SK-N-SH treated with all-trans-retinoic acid at 6 μM for 48 hours (cell line): ENCODE measurements around the gene FAR2.

Experiments used
- ATAC-seq: fragments of 200-7000 bp; cut with Tn5 transposase; 3 replicates; pipeline ENCODE4 v1.9.1; 2020; ENCODE audit warnings: mild to moderate bottlenecking, moderate library complexity
- ARNTL ChIP-seq: fragments of 450-650 bp; formaldehyde crosslinking; IDR thresholded peaks from 2 replicates; pipeline ENCODE4 v1.5.0; 2020; ENCODE audit warnings: low read depth, mild to moderate bottlenecking, moderate library complexity, borderline replicate concordance
- BACH2 ChIP-seq: fragments of 250-450 bp; sonication (Bioruptor Pico); IDR thresholded peaks from 2 replicates; pipeline ENCODE4 v1.9.0; 2021; ENCODE audit warnings: mild to moderate bottlenecking, borderline replicate concordance
- CSDC2 ChIP-seq: fragments of 250-450 bp; sonication (Bioruptor Pico); IDR thresholded peaks from 2 replicates; pipeline ENCODE4 v1.5.0; 2020; ENCODE audit warnings: mild to moderate bottlenecking, moderate library complexity
- ESRRG ChIP-seq: fragments of 250-450 bp; sonication (Bioruptor Pico); IDR thresholded peaks from 2 replicates; pipeline ENCODE4 v1.6.1; 2021; ENCODE audit warnings: mild to moderate bottlenecking
- GLIS3 ChIP-seq: fragments of 250-450 bp; sonication (Bioruptor Pico); IDR thresholded peaks from 2 replicates; pipeline ENCODE4 v1.5.0; 2020; ENCODE audit warnings: mild to moderate bottlenecking, moderate library complexity
- ISL1 ChIP-seq: fragments of 250-450 bp; sonication (Bioruptor Pico); IDR thresholded peaks from 2 replicates; pipeline ENCODE4 v2.1.2; 2022; ENCODE audit warnings: mild to moderate bottlenecking, moderate library complexity
- OSR1 ChIP-seq: fragments of 250-450 bp; sonication (Bioruptor Pico); IDR thresholded peaks from 2 replicates; pipeline ENCODE4 v1.8.0; 2022; ENCODE audit warnings: moderate library complexity, mild to moderate bottlenecking, inconsistent platforms
- PPARA ChIP-seq: fragments of 250-450 bp; sonication (Bioruptor Pico); IDR thresholded peaks from 2 replicates; pipeline ENCODE4 v1.5.0; 2020; ENCODE audit warnings: mild to moderate bottlenecking, borderline replicate concordance
- RARB ChIP-seq: fragments of 250-450 bp; sonication (Bioruptor Pico); IDR thresholded peaks from 2 replicates; pipeline ENCODE4 v1.8.0; 2021; ENCODE audit warnings: mild to moderate bottlenecking, moderate library complexity
- SNAI2 ChIP-seq: fragments of 250-450 bp; sonication (Bioruptor Pico); IDR thresholded peaks from 2 replicates; pipeline ENCODE4 v1.5.0; 2020; ENCODE audit warnings: mild to moderate bottlenecking, moderate library complexity
- TCF4 ChIP-seq: fragments of 250-450 bp; sonication (Bioruptor Pico); IDR thresholded peaks from 2 replicates; pipeline ENCODE4 v1.8.0; 2021; ENCODE audit warnings: mild to moderate bottlenecking, moderate library complexity, borderline replicate concordance
- TOX ChIP-seq: fragments of 250-450 bp; sonication (Bioruptor Pico); IDR thresholded peaks from 2 replicates; pipeline ENCODE4 v1.8.0; 2021; ENCODE audit warnings: mild to moderate bottlenecking, moderate library complexity, borderline replicate concordance
- ZC3H10 ChIP-seq: fragments of 250-450 bp; sonication (Bioruptor Pico); IDR thresholded peaks from 2 replicates; pipeline ENCODE4 v1.5.1; 2021; ENCODE audit warnings: mild to moderate bottlenecking, moderate library complexity
- ZFP3 ChIP-seq: fragments of 250-450 bp; sonication (Bioruptor Pico); IDR thresholded peaks from 2 replicates; pipeline ENCODE4 v1.5.0; 2020; ENCODE audit warnings: mild to moderate bottlenecking, moderate library complexity
- ZFP30 ChIP-seq: fragments of 450-650 bp; formaldehyde crosslinking; IDR thresholded peaks from 2 replicates; pipeline ENCODE4 v1.5.0; 2022; ENCODE audit warnings: mild to moderate bottlenecking, moderate library complexity
- ZNF565 ChIP-seq: fragments of 450-650 bp; formaldehyde crosslinking; conservative IDR thresholded peaks from 2 replicates; pipeline ENCODE4 v1.5.0; 2020; ENCODE audit warnings: low read depth, mild to moderate bottlenecking, moderate library complexity
- ZNF70 ChIP-seq: fragments of 450-650 bp; formaldehyde crosslinking; IDR thresholded peaks from 2 replicates; pipeline ENCODE4 v1.5.0; 2020; ENCODE audit warnings: mild to moderate bottlenecking, moderate library complexity
- TF ChIP-seq, protein P1 (sequence below): fragments of 250-450 bp; sonication (Bioruptor Pico); IDR thresholded peaks from 2 replicates; pipeline ENCODE4 v1.5.1; 2021; ENCODE audit warnings: mild to moderate bottlenecking, moderate library complexity
- TF ChIP-seq, protein P2 (sequence below): fragments of 250-450 bp; sonication (Bioruptor Pico); IDR thresholded peaks from 2 replicates; pipeline ENCODE4 v1.8.0; 2021; ENCODE audit warnings: low read depth, mild to moderate bottlenecking, moderate library complexity, borderline replicate concordance
- TF ChIP-seq, protein P3 (sequence below): fragments of 250-450 bp; sonication (Bioruptor Pico); IDR thresholded peaks from 2 replicates; pipeline ENCODE4 v1.5.1; 2020; ENCODE audit warnings: low read depth, mild to moderate bottlenecking, moderate library complexity

FAR2 gene

DNA sequence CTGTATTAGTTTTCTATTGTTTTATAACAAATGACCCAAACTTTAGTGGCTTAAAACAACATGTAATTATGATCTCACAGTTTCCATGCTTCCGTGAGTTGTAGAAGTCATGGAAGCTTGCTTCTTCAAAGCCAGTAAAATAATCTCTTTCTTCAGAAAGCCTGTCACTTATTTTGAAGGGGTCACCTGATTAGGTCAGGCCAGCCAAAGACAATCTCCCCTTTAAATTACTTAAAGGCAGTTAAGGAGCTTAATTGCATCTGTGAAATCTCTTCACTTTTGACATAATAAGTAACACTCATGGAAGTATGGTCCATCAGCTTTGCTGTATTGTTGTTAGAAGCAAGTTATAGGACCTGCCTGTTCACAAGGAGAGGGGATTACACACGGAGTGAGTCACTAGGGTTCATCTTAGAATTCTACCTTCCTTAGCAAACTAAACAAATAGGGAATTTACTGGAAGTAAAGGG, 89.8 kb downstream of the FAR2 start (continued):
- TF ChIP-seq, protein P1, sequence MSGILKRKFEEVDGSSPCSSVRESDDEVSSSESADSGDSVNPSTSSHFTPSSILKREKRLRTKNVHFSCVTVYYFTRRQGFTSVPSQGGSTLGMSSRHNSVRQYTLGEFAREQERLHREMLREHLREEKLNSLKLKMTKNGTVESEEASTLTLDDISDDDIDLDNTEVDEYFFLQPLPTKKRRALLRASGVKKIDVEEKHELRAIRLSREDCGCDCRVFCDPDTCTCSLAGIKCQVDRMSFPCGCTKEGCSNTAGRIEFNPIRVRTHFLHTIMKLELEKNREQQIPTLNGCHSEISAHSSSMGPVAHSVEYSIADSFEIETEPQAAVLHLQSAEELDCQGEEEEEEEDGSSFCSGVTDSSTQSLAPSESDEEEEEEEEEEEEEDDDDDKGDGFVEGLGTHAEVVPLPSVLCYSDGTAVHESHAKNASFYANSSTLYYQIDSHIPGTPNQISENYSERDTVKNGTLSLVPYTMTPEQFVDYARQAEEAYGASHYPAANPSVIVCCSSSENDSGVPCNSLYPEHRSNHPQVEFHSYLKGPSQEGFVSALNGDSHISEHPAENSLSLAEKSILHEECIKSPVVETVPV: no peak
- TF ChIP-seq ZC3H10 (CRISPR knock-in tag) (no peak), TOX (CRISPR knock-in tag) (no peak), ARNTL (CRISPR knock-in tag) (no peak), BACH2 (CRISPR knock-in tag) (no peak), TCF4 (CRISPR knock-in tag) (no peak), SNAI2 (no peak), ZNF565 (CRISPR knock-in tag) (no peak), ZFP30 (CRISPR knock-in tag) (no peak), CSDC2 (CRISPR knock-in tag) (no peak), GLIS3 (CRISPR knock-in tag) (no peak), PPARA (CRISPR knock-in tag) (no peak)
- TF ChIP-seq, all 23 proteins: peak for 0

DNA sequence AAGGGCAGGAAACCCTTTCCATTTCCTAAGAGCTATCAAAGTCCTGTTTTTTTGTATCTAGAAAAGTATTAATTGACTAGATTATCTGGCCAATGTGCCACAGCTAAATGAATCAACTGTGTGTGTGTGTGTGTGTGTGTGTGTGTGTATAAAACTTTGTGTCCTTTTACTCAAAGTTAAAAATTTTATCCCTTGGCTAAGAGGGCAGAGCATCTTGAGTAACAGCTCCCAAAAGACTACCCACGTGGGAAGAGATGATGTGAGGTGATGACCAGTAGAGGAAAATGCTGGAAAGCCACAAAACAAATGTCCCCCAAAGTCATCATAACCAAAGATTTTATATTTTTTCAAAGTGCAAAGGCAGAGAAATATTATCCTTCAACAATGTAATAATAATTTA, 90.3 kb downstream of the FAR2 start:
- TF ChIP-seq TCF4 (CRISPR knock-in tag) (no peak), OSR1 (CRISPR knock-in tag) (no peak), PPARA (CRISPR knock-in tag) (no peak), RARB (CRISPR knock-in tag) (no peak), ISL1 (CRISPR knock-in tag) (no peak), ZFP30 (CRISPR knock-in tag) (no peak), SNAI2 (no peak)
- TF ChIP-seq, protein P2, sequence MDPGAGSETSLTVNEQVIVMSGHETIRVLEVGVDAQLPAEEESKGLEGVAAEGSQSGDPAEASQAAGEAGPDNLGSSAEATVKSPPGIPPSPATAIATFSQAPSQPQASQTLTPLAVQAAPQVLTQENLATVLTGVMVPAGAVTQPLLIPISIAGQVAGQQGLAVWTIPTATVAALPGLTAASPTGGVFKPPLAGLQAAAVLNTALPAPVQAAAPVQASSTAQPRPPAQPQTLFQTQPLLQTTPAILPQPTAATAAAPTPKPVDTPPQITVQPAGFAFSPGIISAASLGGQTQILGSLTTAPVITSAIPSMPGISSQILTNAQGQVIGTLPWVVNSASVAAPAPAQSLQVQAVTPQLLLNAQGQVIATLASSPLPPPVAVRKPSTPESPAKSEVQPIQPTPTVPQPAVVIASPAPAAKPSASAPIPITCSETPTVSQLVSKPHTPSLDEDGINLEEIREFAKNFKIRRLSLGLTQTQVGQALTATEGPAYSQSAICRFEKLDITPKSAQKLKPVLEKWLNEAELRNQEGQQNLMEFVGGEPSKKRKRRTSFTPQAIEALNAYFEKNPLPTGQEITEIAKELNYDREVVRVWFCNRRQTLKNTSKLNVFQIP (CRISPR knock-in tag): no peak
- TF ChIP-seq, protein P3, sequence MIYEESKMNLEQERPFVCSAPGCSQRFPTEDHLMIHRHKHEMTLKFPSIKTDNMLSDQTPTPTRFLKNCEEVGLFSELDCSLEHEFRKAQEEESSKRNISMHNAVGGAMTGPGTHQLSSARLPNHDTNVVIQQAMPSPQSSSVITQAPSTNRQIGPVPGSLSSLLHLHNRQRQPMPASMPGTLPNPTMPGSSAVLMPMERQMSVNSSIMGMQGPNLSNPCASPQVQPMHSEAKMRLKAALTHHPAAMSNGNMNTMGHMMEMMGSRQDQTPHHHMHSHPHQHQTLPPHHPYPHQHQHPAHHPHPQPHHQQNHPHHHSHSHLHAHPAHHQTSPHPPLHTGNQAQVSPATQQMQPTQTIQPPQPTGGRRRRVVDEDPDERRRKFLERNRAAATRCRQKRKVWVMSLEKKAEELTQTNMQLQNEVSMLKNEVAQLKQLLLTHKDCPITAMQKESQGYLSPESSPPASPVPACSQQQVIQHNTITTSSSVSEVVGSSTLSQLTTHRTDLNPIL (CRISPR knock-in tag): no peak
- ATAC-seq: no peak

DNA sequence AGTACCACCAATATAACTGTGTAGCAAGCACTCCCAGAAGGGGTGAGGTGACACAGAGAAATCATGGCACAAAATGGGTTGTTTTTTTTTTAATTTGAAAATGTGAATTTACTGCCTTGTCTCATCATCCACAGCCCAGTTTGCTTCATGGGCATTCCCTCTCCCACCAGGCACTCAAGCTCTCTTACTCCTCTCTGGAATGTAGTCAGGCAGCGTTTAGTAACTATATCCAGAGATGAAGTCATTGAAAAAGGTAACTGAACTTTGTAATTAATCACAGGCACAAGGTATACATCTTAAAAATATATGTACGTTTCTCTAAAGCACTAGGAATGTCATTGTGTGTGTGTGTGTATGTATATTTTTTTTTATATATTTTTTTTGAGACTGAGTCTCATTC, 91.4 kb downstream of the FAR2 start:
- ATAC-seq: no peak
- TF ChIP-seq ARNTL (CRISPR knock-in tag) (no peak), TOX (CRISPR knock-in tag) (no peak), ZFP30 (CRISPR knock-in tag) (no peak), RARB (CRISPR knock-in tag) (no peak), ESRRG (CRISPR knock-in tag) (no peak), ZNF565 (CRISPR knock-in tag) (no peak), SNAI2 (no peak), ISL1 (CRISPR knock-in tag) (no peak; the same call in 1 of the 2 replicates), TCF4 (CRISPR knock-in tag) (no peak), ZFP3 (CRISPR knock-in tag) (no peak), PPARA (CRISPR knock-in tag) (no peak), ZNF70 (CRISPR knock-in tag) (no peak)
- TF ChIP-seq, protein P3 (CRISPR knock-in tag): no peak
- TF ChIP-seq, protein P1: no peak
- TF ChIP-seq, protein P2 (CRISPR knock-in tag): no peak
- TF ChIP-seq, all 23 proteins: peak for 0
